HG02759 (cell line): ENCODE results near the gene PARP1.
A peak's percentile ranks its signal among the peaks of the same experiment; 100 is the strongest.

Experiments
- ATAC-seq: cut with Tn5 transposase; IDR thresholded peaks from one replicate; pipeline ENCODE4 v1.9.1; 2021; ENCODE audit warnings: mild to moderate bottlenecking, moderate library complexity; ENCODE audit not compliant: unreplicated experiment

PARP1 gene

GRCh38 chr1:226384040-226384439 lies 23.9 kb downstream of the PARP1 start:
- ATAC-seq = no peak

- no peak for ATAC-seq
Measured at GRCh38 chr1:226382030-226382429, 25.9 kb downstream of the PARP1 start.

- ATAC-seq = no peak
Measured at GRCh38 chr1:226381226-226381998, 26.5 kb downstream of the PARP1 start.

- ATAC-seq = no peak
Measured at GRCh38 chr1:226378071-226378470, 29.8 kb downstream of the PARP1 start.

- ATAC-seq = no peak
Measured at GRCh38 chr1:226376300-226376699, 31.6 kb downstream of the PARP1 start.

- ATAC-seq = no peak
Measured at GRCh38 chr1:226373376-226373775, 34.5 kb downstream of the PARP1 start.

- ATAC-seq = no peak
Measured at GRCh38 chr1:226372885-226373284, 35.0 kb downstream of the PARP1 start.

- no peak for ATAC-seq
Measured at GRCh38 chr1:226371866-226372490, 35.9 kb downstream of the PARP1 start.

GRCh38 chr1:226371027-226371694 lies 36.7 kb downstream of the PARP1 start:
- ATAC-seq = peak; percentile 30

- ATAC-seq = peak; percentile 73
Measured at GRCh38 chr1:226370144-226370923, 37.6 kb downstream of the PARP1 start.

- ATAC-seq = peak; percentile 40
Measured at GRCh38 chr1:226369110-226369509, 38.8 kb downstream of the PARP1 start.

- ATAC-seq = no peak
Measured at GRCh38 chr1:226366290-226366689, 41.6 kb downstream of the PARP1 start.

GRCh38 chr1:226365831-226366231 lies 42.1 kb downstream of the PARP1 start:
- no peak for ATAC-seq

- ATAC-seq = no peak
Measured at GRCh38 chr1:226364901-226365565, 42.9 kb downstream of the PARP1 start.

GRCh38 chr1:226364514-226364899 lies 43.4 kb downstream of the PARP1 start:
- ATAC-seq = no peak

- ATAC-seq = no peak
Measured at GRCh38 chr1:226363801-226364513, 43.9 kb downstream of the PARP1 start.

- ATAC-seq = no peak
Measured at GRCh38 chr1:226362891-226363447, 44.9 kb downstream of the PARP1 start.

- ATAC-seq = no peak
Measured at GRCh38 chr1:226362361-226362760, 45.5 kb downstream of the PARP1 start.

GRCh38 chr1:226360106-226360746 lies 47.7 kb downstream of the PARP1 start:
- peak; percentile 69 for ATAC-seq
